T-helper 1 cell treated with Interleukin-12 subunit alpha and Interleukin-12 subunit beta and Interleukin-4 antibody, amounts not matched to agents 30 μg/mL and 1 μg/mL, for 36 hours (primary cell): ENCODE results near the gene GAK.

Source experiments
- H3K27ac Mint-ChIP-seq: one replicate; pipeline ENCODE4 v1.8.0; 2021; ENCODE audit warnings: mild to moderate bottlenecking, mixed read lengths
- H3K27me3 Mint-ChIP-seq: one replicate; pipeline ENCODE4 v1.8.0; 2021; ENCODE audit warnings: low read depth, mixed read lengths
- H3K36me3 Mint-ChIP-seq: one replicate; pipeline ENCODE4 v1.8.0; 2021; ENCODE audit warnings: low read depth, mixed read lengths
- H3K4me1 Mint-ChIP-seq: one replicate; pipeline ENCODE4 v1.8.0; 2021; ENCODE audit warnings: low read depth, mixed read lengths
- H3K4me3 Mint-ChIP-seq: one replicate; pipeline ENCODE4 v1.8.0; 2021; ENCODE audit warnings: mild to moderate bottlenecking, moderate library complexity, mixed read lengths
- H3K9me3 Mint-ChIP-seq: one replicate; pipeline ENCODE4 v1.8.0; 2021; ENCODE audit warnings: mixed read lengths

GAK gene

GRCh38 chr4:959338-960139, 27.4 kb upstream of the GAK start:
- no peaks in the 10 kb centered on the region for H3K9me3 Mint-ChIP-seq
- H3K4me1 Mint-ChIP-seq: no peaks in the 10 kb centered on the region
- no peak overlapping the region for H3K4me3 Mint-ChIP-seq
- H3K27ac Mint-ChIP-seq: no peak overlapping the region
- H3K27me3 Mint-ChIP-seq: no peaks in the 10 kb centered on the region
- H3K36me3 Mint-ChIP-seq: no peaks in the 10 kb centered on the region

GRCh38 chr4:958696-959337, 26.7 kb upstream of the GAK start:
- no peaks in the 10 kb centered on the region for H3K4me1 Mint-ChIP-seq

GRCh38 chr4:958314-958665, 26.2 kb upstream of the GAK start:
- Mint-ChIP-seq H3K36me3 (no peaks in the 10 kb centered on the region), H3K27me3 (no peaks in the 10 kb centered on the region), H3K4me3 (no peak overlapping the region), H3K27ac (no peak overlapping the region), H3K9me3 (no peaks in the 10 kb centered on the region), H3K4me1 (no peaks in the 10 kb centered on the region)

More at GRCh38 chr4:958696-959337, 26.7 kb upstream of the GAK start:
- Mint-ChIP-seq H3K27me3 (no peaks in the 10 kb centered on the region), H3K9me3 (no peaks in the 10 kb centered on the region), H3K36me3 (no peaks in the 10 kb centered on the region), H3K27ac (no peak overlapping the region), H3K4me3 (no peak overlapping the region)

- Mint-ChIP-seq H3K9me3 (no peaks in the 10 kb centered on the region), H3K27me3 (no peaks in the 10 kb centered on the region), H3K4me3 (no peak overlapping the region), H3K27ac (no peak overlapping the region), H3K4me1 (no peaks in the 10 kb centered on the region), H3K36me3 (no peaks in the 10 kb centered on the region)
Observed at GRCh38 chr4:957581-958313, 25.6 kb upstream of the GAK start.

GRCh38 chr4:957231-957580, 25.1 kb upstream of the GAK start:
- Mint-ChIP-seq H3K9me3 (no peaks in the 10 kb centered on the region), H3K27ac (no peak overlapping the region), H3K4me3 (no peak overlapping the region), H3K4me1 (no peaks in the 10 kb centered on the region), H3K27me3 (no peaks in the 10 kb centered on the region), H3K36me3 (no peaks in the 10 kb centered on the region)

- no peaks in the 10 kb centered on the region for H3K9me3 Mint-ChIP-seq
- H3K4me1 Mint-ChIP-seq: no peaks in the 10 kb centered on the region
- no peak overlapping the region for H3K4me3 Mint-ChIP-seq
- no peaks in the 10 kb centered on the region for H3K36me3 Mint-ChIP-seq
- H3K27me3 Mint-ChIP-seq: no peaks in the 10 kb centered on the region
- no peak overlapping the region for H3K27ac Mint-ChIP-seq
Observed at GRCh38 chr4:956531-957230, 24.6 kb upstream of the GAK start.

- Mint-ChIP-seq H3K9me3 (no peaks in the 10 kb centered on the region), H3K27ac (no peak overlapping the region), H3K4me1 (no peaks in the 10 kb centered on the region), H3K36me3 (no peaks in the 10 kb centered on the region), H3K4me3 (no peak overlapping the region), H3K27me3 (no peaks in the 10 kb centered on the region)
Observed at GRCh38 chr4:955931-956381, 23.8 kb upstream of the GAK start.

GRCh38 chr4:955161-955921, 23.2 kb upstream of the GAK start:
- Mint-ChIP-seq H3K9me3 (no peaks in the 10 kb centered on the region), H3K36me3 (no peaks in the 10 kb centered on the region), H3K4me1 (no peaks in the 10 kb centered on the region), H3K27me3 (no peaks in the 10 kb centered on the region), H3K4me3 (no peak overlapping the region), H3K27ac (no peak overlapping the region)

GRCh38 chr4:954211-955020, 22.3 kb upstream of the GAK start:
- Mint-ChIP-seq H3K4me1 (no peaks in the 10 kb centered on the region), H3K27ac (no peak overlapping the region), H3K27me3 (no peaks in the 10 kb centered on the region), H3K36me3 (no peaks in the 10 kb centered on the region), H3K4me3 (no peak overlapping the region), H3K9me3 (no peaks in the 10 kb centered on the region)

GRCh38 chr4:953574-953915, 21.4 kb upstream of the GAK start:
- Mint-ChIP-seq H3K4me1 (no peaks in the 10 kb centered on the region), H3K27me3 (no peaks in the 10 kb centered on the region), H3K4me3 (no peak overlapping the region), H3K36me3 (no peaks in the 10 kb centered on the region), H3K27ac (no peak overlapping the region), H3K9me3 (no peaks in the 10 kb centered on the region)

- Mint-ChIP-seq H3K36me3 (no peaks in the 10 kb centered on the region), H3K4me3 (no peak overlapping the region), H3K9me3 (no peaks in the 10 kb centered on the region), H3K4me1 (no peaks in the 10 kb centered on the region), H3K27me3 (no peaks in the 10 kb centered on the region), H3K27ac (no peak overlapping the region)
Observed at GRCh38 chr4:952881-953573, 20.9 kb upstream of the GAK start.

GRCh38 chr4:951594-952468, 19.7 kb upstream of the GAK start:
- Mint-ChIP-seq H3K27ac (no peak overlapping the region), H3K36me3 (no peaks in the 10 kb centered on the region), H3K9me3 (no peaks in the 10 kb centered on the region), H3K4me1 (no peaks in the 10 kb centered on the region), H3K27me3 (no peaks in the 10 kb centered on the region), H3K4me3 (no peak overlapping the region)
